Subcutaneous adipose tissue (tissue), 4 donors: ENCODE results near the gene WNK1. TPM values are rescaled to one million over a fixed set of nuclear protein-coding genes. Genes with fewer than 3 reads are reported as not detected.

Experiments used
- total RNA-seq, 4 donors: library from RNA; depleted of rRNA; stranded (reverse); fragments of >200 nt; gene quantifications; one replicate each; pipeline ENCODE4 v1.1.0, GENCODE V29; 2016
- TF ChIP-seq, protein P1 (sequence below): fragments of 450-650 bp; IDR thresholded peaks from one replicate; pipeline ENCODE4 v1.5.1; 2016; ENCODE audit warnings: low read depth, mild to moderate bottlenecking, control low read depth, antibody characterized with exemption, moderate library complexity

WNK1 gene
- total RNA-seq, 4 donors from 2014 or later: 208 to 631 (median 301) TPM

DNA sequence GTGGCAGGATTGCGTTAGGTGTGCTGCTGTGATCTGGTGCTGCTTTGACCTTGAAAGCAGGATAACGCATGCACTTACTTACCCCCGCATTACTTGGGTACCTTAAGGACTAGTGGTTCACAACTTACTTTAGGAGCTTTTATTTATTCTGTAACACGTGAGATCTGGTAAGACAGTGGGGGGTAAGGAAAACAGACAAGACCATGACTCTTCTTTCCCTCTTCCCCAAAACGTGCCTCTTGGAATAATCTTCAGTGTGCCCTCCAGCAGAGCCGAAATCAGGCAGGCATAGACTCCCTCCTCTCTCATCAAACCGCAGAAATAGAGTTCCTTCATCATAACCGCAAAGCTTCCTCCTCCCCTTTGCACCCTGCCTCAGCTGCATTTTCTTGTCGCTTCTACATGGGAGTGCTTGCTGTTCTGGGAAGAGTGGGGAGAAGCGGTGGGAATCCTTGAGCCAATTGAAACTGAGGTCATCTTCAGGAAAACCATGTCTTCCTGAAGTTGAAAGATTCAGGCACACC is 153.7 kb downstream of the WNK1 start:
- TF ChIP-seq, protein P1, sequence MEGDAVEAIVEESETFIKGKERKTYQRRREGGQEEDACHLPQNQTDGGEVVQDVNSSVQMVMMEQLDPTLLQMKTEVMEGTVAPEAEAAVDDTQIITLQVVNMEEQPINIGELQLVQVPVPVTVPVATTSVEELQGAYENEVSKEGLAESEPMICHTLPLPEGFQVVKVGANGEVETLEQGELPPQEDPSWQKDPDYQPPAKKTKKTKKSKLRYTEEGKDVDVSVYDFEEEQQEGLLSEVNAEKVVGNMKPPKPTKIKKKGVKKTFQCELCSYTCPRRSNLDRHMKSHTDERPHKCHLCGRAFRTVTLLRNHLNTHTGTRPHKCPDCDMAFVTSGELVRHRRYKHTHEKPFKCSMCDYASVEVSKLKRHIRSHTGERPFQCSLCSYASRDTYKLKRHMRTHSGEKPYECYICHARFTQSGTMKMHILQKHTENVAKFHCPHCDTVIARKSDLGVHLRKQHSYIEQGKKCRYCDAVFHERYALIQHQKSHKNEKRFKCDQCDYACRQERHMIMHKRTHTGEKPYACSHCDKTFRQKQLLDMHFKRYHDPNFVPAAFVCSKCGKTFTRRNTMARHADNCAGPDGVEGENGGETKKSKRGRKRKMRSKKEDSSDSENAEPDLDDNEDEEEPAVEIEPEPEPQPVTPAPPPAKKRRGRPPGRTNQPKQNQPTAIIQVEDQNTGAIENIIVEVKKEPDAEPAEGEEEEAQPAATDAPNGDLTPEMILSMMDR: no peak

DNA sequence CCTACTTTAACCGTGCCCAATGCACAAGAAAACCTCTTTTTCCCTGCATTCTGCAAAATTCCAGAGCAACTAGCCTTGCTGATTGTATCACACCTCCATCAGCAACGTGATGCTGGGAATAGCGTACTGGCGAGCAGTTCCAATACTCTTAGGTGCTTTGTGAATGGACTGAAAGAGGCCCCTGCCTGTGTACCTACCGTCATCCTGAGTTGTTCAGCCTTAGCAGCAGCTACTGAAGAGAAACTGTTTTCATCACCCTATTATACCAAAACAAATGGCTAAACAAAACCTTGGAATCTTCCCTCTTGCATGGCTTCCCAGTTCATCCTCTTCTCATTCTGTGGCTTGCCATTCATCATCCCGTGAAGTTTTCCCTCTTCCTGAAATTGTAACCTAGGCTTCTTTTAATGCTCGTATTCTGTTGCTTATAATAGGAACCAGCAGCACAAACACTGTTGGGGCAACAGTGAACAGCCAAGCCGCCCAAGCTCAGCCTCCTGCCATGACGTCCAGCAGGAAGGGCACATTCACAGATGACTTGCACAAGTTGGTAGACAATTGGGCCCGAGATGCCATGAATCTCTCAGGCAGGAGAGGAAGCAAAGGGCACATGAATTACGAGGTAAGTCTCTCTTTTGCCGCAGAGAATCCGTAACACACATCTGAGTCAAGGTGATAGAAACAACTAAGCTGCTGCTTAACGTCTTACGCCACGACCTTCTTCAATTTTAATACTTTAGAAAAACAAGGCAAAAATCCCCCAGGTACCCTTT is 155.2 kb downstream of the WNK1 start:
- TF ChIP-seq, protein P1: no peak

DNA sequence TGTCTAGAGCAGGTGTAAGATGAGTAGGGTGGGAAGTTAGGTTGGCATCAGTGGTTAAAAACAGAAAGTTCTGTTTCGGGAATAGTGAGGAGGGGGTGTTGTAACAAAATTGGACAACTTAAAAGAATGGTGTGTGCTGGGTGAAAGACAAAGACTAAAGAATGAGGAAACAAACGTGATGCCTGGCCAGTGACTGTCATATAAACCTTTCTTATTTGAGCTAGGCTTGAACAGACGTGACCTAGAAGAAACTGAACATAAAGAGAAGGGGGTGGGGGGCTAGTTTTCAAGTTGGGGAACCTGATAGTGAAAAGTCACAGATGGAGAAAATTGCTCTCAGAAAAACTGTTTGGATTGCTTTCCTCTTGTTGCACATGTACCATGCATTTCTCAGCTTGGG is 157.5 kb downstream of the WNK1 start:
- TF ChIP-seq, protein P1: no peak

DNA sequence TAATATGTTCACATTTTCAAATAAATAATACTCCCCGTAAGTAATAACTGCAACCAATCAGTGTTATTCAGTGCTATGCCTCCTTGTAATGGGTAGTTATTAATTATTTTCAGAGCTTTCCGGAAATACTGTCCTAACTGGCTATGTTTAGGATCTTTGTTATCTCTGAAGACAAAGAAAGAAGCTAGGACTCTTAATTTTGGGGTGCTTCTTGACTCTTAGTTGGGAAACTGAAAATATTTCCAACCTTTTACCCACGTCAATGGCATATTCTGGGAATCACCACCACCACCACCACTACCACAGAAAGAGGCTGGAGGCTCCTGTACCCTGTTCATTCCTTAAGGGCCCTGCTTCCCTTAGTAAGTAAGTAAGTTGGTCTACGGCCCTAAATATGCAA is 158.0 kb downstream of the WNK1 start:
- TF ChIP-seq, protein P1: no peak

DNA sequence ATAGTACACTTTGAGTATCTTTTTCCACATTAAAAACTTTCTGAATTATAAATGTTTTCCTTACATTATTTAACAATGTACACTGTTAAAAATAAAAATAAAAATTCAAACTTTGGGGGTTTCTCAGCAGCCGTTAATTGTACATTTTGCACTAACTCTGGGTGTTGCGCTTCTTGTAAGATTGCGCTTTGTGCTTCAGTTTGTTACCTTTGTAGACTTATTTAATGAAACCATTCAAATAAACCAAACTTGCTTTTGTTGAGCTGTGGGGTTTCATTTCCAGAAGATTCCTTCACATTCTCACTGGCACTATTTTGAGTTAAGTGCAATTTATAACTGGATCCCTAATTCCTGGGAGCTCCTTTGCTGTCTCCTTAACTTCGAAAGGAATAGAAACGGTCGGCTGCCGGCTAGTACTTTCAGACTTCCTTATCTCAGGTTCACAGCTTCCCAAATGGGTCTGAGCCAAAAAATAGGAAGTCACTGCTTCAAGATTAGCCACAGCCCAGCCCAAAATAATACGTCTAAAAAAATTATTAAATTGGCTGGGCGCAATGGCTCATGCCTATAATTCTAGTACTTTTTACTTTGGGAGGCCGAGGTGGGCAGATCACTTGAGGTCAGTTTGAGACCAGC is 158.9 kb downstream of the WNK1 start:
- TF ChIP-seq, protein P1: no peak

DNA sequence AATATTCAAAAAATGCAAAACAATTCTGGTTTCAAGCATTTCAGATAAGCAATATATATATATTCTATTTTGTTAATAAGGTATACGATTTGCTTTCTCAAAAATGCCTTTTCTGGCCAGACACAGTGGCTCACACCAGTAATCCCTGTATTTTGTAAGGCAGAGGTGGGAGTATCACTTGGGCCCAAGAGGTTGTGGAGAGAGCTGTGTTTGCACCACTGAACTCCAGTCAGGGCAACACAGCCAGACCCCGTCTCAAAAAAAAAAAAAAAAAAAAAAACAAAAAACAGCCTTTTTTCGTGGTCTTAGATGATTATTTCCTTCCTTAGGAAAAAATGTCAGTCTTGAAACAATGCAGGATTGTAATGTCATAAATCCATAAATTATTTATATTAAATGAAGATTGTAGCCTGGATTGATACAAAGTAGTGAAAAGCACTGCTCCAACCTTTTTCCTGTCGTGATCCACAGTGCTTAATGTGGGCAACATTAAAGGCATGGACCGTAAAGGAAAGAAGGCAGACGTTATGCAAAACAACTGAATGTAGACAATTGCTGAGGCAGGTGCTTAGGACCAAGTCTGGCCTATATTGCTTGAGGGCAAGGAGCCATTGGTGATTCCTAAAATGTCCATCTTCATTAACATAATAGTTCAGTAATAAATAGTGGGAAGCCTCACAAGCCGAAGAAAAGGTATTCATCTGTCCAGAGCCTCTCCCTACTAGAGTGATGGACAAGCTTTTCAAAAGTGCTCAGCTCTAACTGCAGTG is 160.3 kb downstream of the WNK1 start:
- TF ChIP-seq, protein P1: no peak
